ENCODE measurements around the gene ALS2CL. TPM values are rescaled to one million over a fixed set of nuclear protein-coding genes. Genes with fewer than 3 reads are reported as not detected.

ALS2CL gene
- polyA plus RNA-seq, 2 of the 4 experiments (the other 2 are of a cell fraction) = 2.3 to 4.0 TPM

DNA sequence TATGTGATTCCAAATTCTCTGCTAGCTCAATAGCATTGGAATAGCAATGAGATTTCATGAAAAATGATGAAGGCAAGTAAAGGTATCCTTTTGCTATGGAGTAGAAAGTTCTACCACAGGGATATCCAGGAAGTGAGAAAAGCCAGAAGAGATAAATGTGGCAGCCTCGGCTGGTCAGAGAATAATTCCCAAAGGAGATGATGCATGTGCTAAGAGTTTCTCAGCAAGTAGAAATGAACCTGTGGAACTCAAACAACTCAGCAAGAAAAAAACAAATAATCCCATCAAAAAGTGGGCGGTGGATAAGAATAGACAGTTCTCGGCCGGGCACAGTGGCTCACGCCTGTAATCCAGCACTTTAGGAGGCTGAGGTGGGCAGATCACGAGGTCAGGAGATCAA, 38.2 kb downstream of the ALS2CL start:
- TF ChIP-seq HOXA7 (CRISPR knock-in tag; IDR thresholded peaks at IDR 0.05) = no peak
- no peak for TF ChIP-seq FOSB (CRISPR knock-in tag; IDR thresholded peaks at IDR 0.05)
- TF ChIP-seq CEBPB (IDR thresholded peaks at IDR 0.05) = no peak
- no peak for TF ChIP-seq JUN (IDR thresholded peaks at IDR 0.05)
- TF ChIP-seq ZC3H11A (IDR thresholded peaks at IDR 0.05) = no peak
- no peak for TF ChIP-seq MAFK (IDR thresholded peaks at IDR 0.05; ENCODE audit: partially characterized antibody)
- TF ChIP-seq SREBF2 (IDR thresholded peaks at IDR 0.05) = no peak
- TF ChIP-seq, protein P1, sequence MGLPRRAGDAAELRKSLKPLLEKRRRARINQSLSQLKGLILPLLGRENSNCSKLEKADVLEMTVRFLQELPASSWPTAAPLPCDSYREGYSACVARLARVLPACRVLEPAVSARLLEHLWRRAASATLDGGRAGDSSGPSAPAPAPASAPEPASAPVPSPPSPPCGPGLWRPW (IDR thresholded peaks at IDR 0.05) = no peak
- no peak for TF ChIP-seq SMC3 (IDR thresholded peaks at IDR 0.05)
- no peak for TF ChIP-seq PHF8 (IDR thresholded peaks at IDR 0.05; ENCODE audit: borderline replicate concordance, low read depth)
- TF ChIP-seq, protein P2, sequence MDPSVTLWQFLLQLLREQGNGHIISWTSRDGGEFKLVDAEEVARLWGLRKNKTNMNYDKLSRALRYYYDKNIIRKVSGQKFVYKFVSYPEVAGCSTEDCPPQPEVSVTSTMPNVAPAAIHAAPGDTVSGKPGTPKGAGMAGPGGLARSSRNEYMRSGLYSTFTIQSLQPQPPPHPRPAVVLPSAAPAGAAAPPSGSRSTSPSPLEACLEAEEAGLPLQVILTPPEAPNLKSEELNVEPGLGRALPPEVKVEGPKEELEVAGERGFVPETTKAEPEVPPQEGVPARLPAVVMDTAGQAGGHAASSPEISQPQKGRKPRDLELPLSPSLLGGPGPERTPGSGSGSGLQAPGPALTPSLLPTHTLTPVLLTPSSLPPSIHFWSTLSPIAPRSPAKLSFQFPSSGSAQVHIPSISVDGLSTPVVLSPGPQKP (IDR thresholded peaks at IDR 0.05; ENCODE audit: low read depth, low read length) = no peak
- TF ChIP-seq, protein P3, sequence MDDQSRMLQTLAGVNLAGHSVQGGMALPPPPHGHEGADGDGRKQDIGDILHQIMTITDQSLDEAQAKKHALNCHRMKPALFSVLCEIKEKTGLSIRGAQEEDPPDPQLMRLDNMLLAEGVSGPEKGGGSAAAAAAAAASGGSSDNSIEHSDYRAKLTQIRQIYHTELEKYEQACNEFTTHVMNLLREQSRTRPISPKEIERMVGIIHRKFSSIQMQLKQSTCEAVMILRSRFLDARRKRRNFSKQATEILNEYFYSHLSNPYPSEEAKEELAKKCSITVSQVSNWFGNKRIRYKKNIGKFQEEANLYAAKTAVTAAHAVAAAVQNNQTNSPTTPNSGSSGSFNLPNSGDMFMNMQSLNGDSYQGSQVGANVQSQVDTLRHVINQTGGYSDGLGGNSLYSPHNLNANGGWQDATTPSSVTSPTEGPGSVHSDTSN (IDR thresholded peaks at IDR 0.05) = no peak
- DNase-seq (ENCODE audit: low read depth in 1 of 2, low spot score in 1 of 2) (no peak), ATAC-seq (no peak), FAIRE-seq (no peak)
- ChIA-PET POLR2A (no interaction called here), CTCF (no interaction called here)
- H3K4me3 ChIP-seq = no peak overlapping the region
- no peak overlapping the region for H3K27ac ChIP-seq
- H3K4me1 ChIP-seq = no peaks in the 10 kb centered on the region
- 42% methylated on average over 6 of the region's 6 CpGs for WGBS (ENCODE audit: missing lambda C conversion rate)
- H3K4me2 ChIP-seq = no peak overlapping the region
- H3K9me3 ChIP-seq = peaks cover 9% of the 10 kb centered on the region; the same call in 2 of the 3 replicates

DNA sequence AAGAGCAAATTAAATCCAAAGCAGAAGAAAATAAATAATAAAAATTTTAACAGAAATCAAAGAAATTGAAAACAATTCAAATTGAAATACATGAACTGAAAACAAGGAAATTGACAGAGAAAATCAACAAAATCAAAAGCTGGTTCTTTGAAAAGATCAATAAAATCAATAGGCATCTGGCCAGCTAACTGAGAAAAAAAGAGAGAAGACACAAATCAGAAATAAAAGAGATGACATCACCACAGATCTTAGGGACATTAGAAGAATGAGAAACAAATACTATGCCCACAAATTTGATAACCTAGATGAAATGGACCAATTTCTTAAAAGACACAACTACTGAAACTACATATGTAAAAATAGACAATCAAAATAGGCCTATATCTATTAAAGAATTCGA, 42.4 kb downstream of the ALS2CL start:
- POLR2A ChIA-PET = no interaction called here
- CTCF ChIA-PET = interaction anchor here (0.6 kb wide), 1 partner anchor 449 kb away, joined by 3 read pairs; no protein-coding TSS in a partner anchor
- Histone ChIP-seq H3K27ac (no peak overlapping the region), H3K4me2 (no peak overlapping the region), H3K4me1 (no peaks in the 10 kb centered on the region), H3K9me3 (peaks cover 9% of the 10 kb centered on the region; the same call in 2 of the 3 replicates), H3K4me3 (no peak overlapping the region)
- DNase-seq (ENCODE audit: low read depth in 1 of 2, low spot score in 1 of 2) (no peak), ATAC-seq (no peak), FAIRE-seq (no peak)
- TF ChIP-seq POLR2A (IDR thresholded peaks at IDR 0.05; ENCODE audit: low read length) = no peak
- no peak for TF ChIP-seq RFX5 (IDR thresholded peaks at IDR 0.05)
- TF ChIP-seq PHF8 (IDR thresholded peaks at IDR 0.05; ENCODE audit: borderline replicate concordance, low read depth) = no peak
- no peak for TF ChIP-seq HOXA7 (CRISPR knock-in tag; IDR thresholded peaks at IDR 0.05)
- no peak for TF ChIP-seq CEBPB (IDR thresholded peaks at IDR 0.05)
- no peak for TF ChIP-seq GATA3 (IDR thresholded peaks at IDR 0.05; ENCODE audit: borderline replicate concordance)
- WGBS (ENCODE audit: missing lambda C conversion rate) = 3% methylated on average over 1 of the region's 1 CpG

DNA sequence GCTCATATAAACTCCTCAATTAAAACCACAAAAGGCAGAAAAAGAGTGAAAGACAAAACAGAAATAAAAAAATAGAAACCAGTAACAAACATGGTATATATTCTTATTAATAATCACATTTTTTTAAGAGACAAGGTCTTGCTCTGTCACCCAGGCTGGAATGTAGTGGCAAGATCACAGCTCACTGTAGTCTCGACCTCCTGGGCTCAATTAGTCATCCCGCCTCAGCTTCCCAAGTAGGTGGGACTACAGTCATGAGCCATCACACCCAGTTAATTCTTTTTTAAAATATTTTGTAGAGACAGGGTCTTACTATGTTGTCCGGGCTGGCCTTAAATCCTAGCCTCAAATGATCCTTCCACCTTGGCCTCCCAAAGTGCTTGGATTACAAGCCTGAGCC, 44.0 kb downstream of the ALS2CL start:
- TF ChIP-seq POLR2AphosphoS2 (conservative IDR thresholded peaks at IDR 0.05; ENCODE audit: low read length) (no peak), HOXA7 (CRISPR knock-in tag; IDR thresholded peaks at IDR 0.05) (no peak), MAZ (IDR thresholded peaks at IDR 0.05; ENCODE audit: borderline replicate concordance, low read depth, low read length) (no peak), CBX2 (IDR thresholded peaks at IDR 0.05; ENCODE audit: borderline replicate concordance, low read depth) (no peak), ESRRA (IDR thresholded peaks at IDR 0.05; ENCODE audit: borderline replicate concordance, low read length) (no peak), PHF8 (IDR thresholded peaks at IDR 0.05; ENCODE audit: borderline replicate concordance, low read depth) (no peak), NFE2L2 (conservative IDR thresholded peaks at IDR 0.05; ENCODE audit: low read length) (no peak), MYC (IDR thresholded peaks at IDR 0.05; ENCODE audit: borderline replicate concordance, low read length) (no peak), BHLHE40 (IDR thresholded peaks at IDR 0.05; ENCODE audit: low read depth, low read length) (no peak), HOXB5 (CRISPR knock-in tag; IDR thresholded peaks at IDR 0.05) (no peak), GATA3 (IDR thresholded peaks at IDR 0.05; ENCODE audit: borderline replicate concordance) (no peak), EHMT2 (IDR thresholded peaks at IDR 0.05; ENCODE audit: low read depth) (no peak), CBX8 (IDR thresholded peaks at IDR 0.05) (no peak)
- TF ChIP-seq, protein P4, sequence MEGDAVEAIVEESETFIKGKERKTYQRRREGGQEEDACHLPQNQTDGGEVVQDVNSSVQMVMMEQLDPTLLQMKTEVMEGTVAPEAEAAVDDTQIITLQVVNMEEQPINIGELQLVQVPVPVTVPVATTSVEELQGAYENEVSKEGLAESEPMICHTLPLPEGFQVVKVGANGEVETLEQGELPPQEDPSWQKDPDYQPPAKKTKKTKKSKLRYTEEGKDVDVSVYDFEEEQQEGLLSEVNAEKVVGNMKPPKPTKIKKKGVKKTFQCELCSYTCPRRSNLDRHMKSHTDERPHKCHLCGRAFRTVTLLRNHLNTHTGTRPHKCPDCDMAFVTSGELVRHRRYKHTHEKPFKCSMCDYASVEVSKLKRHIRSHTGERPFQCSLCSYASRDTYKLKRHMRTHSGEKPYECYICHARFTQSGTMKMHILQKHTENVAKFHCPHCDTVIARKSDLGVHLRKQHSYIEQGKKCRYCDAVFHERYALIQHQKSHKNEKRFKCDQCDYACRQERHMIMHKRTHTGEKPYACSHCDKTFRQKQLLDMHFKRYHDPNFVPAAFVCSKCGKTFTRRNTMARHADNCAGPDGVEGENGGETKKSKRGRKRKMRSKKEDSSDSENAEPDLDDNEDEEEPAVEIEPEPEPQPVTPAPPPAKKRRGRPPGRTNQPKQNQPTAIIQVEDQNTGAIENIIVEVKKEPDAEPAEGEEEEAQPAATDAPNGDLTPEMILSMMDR (IDR thresholded peaks at IDR 0.05) = no peak
- TF ChIP-seq, protein P3 (IDR thresholded peaks at IDR 0.05) = no peak
- H3K4me1 ChIP-seq = no peaks in the 10 kb centered on the region
- DNase-seq (ENCODE audit: low read depth in 1 of 2, low spot score in 1 of 2) = no peak
- 21% methylated on average over 3 of the region's 3 CpGs for WGBS (ENCODE audit: missing lambda C conversion rate)
- CTCF ChIA-PET = no interaction called here
- H3K4me3 ChIP-seq = no peak overlapping the region
- FAIRE-seq = no peak
- H3K27ac ChIP-seq = no peak overlapping the region
- no peak overlapping the region for H3K4me2 ChIP-seq
- ATAC-seq = no peak
- POLR2A ChIA-PET = no interaction called here
- peaks cover 9% of the 10 kb centered on the region; the same call in 2 of the 3 replicates for H3K9me3 ChIP-seq
